Right lobe of liver (tissue), 4 donors: ENCODE data around the gene SPATA25.

Source experiments
- CTCF ChIP-seq, 4 donors: fragments of 200-600 bp in 3 of 4; fragments of 450-650 bp in 1 of 4; IDR thresholded peaks; one replicate each; pipeline versions ENCODE4 v1.5.1 to v1.8.0; 2016 to 2022; ENCODE audit warnings: antibody characterized with exemption in 4 of 4, mild to moderate bottlenecking in 2 of 4
- POLR2A ChIP-seq: fragments of 450-650 bp; IDR thresholded peaks from one replicate; pipeline ENCODE4 v1.6.1; 2017; ENCODE audit warnings: antibody characterized with exemption, mild to moderate bottlenecking
- donor health status: DM: no; HTN: no; CAD: no.
- donor health status: DM: no; HTN: no; CAD: no.
- donor health status: DM: no; HTN: yes; CAD: no.

GRCh38 chr20:45866454-45866853, 21.0 kb downstream of the SPATA25 start:
- no peak for TF ChIP-seq CTCF (IDR thresholded peaks at IDR 0.05)
- TF ChIP-seq POLR2A, result no peak
